H4 (cell line): ENCODE data around the gene VRK1. TPM values are rescaled to one million over a fixed set of nuclear protein-coding genes. Genes with fewer than 3 reads are reported as not detected.

ENCODE experiments used
- DNase-seq: peaks from one replicate; pipeline ENCODE4 v3.0.0-alpha.2; 2015; ENCODE audit warnings: low spot score
- total RNA-seq: library from RNA; depleted of rRNA; stranded (reverse); fragments of >200 nt; shearing (Covaris generic); gene quantifications from 2 replicates; pipeline ENCODE4 v1.2.3, GENCODE V29; 2014

Gene VRK1
- total RNA-seq, 1 experiment from 2014 or later: 83.5 TPM

GRCh38 chr14:96790706-96791105 lies 6.5 kb upstream of the VRK1 start:
- DNase-seq: no peak

GRCh38 chr14:96792003-96792402 lies 5.2 kb upstream of the VRK1 start:
- peak; percentile 42 for DNase-seq

- no peak for DNase-seq
Measured at GRCh38 chr14:96792591-96792990, 4.6 kb upstream of the VRK1 start.

GRCh38 chr14:96793547-96793946 lies 3.6 kb upstream of the VRK1 start:
- no peak for DNase-seq

- DNase-seq: no peak
Measured at GRCh38 chr14:96795109-96795828, 1.9 kb upstream of the VRK1 start.

GRCh38 chr14:96797582-96798349 lies 584 bp downstream of the VRK1 start:
- DNase-seq: no peak

GRCh38 chr14:96798956-96799355 lies 1.8 kb downstream of the VRK1 start:
- DNase-seq: no peak

- DNase-seq: no peak
Measured at GRCh38 chr14:96799489-96800054, 2.4 kb downstream of the VRK1 start.

- DNase-seq: no peak
Measured at GRCh38 chr14:96801931-96802330, 4.7 kb downstream of the VRK1 start.

GRCh38 chr14:96802963-96803362 lies 5.8 kb downstream of the VRK1 start:
- DNase-seq: no peak

GRCh38 chr14:96803958-96804357 lies 6.8 kb downstream of the VRK1 start:
- no peak for DNase-seq

GRCh38 chr14:96804895-96805294 lies 7.7 kb downstream of the VRK1 start:
- no peak for DNase-seq

GRCh38 chr14:96805956-96806355 lies 8.8 kb downstream of the VRK1 start:
- no peak for DNase-seq

GRCh38 chr14:96806836-96807235 lies 9.7 kb downstream of the VRK1 start:
- DNase-seq: no peak

GRCh38 chr14:96808619-96809406 lies 11.6 kb downstream of the VRK1 start:
- DNase-seq: no peak

GRCh38 chr14:96811265-96811664 lies 14.1 kb downstream of the VRK1 start:
- DNase-seq: no peak

- DNase-seq: no peak
Measured at GRCh38 chr14:96811985-96812667, 14.9 kb downstream of the VRK1 start.

- no peak for DNase-seq
Measured at GRCh38 chr14:96816281-96816680, 19.1 kb downstream of the VRK1 start.

- DNase-seq: no peak
Measured at GRCh38 chr14:96817750-96818666, 20.8 kb downstream of the VRK1 start.

- no peak for DNase-seq
Measured at GRCh38 chr14:96821501-96821900, 24.3 kb downstream of the VRK1 start.
